ENCODE results near the gene KRTAP9-4. TPM values are rescaled to one million over a fixed set of nuclear protein-coding genes. Genes with fewer than 3 reads are reported as not detected.

KRTAP9-4 gene
- total and polyA plus RNA-seq, 11 donors, result not detected

GRCh38 chr17:41256291-41256685 lies 6.8 kb downstream of the KRTAP9-4 start:
- H3K4me3 ChIP-seq, result no peak overlapping the region
- peaks cover 0 to 64% (median 12%) of the 10 kb centered on the region in 9 donors for H3K27me3 ChIP-seq
- ATAC-seq (no peak), DNase-seq (no peak)
- H3K36me3 ChIP-seq, result no peaks in the 10 kb centered on the region
- WGBS, 4 donors, result 90 to 100% (median 95%) methylated on average over 1 of the region's 1 CpG
- H3K4me1 ChIP-seq, result no peaks in the 10 kb centered on the region
- intact Hi-C loops (cut with DNase I), result no loop called here
- TF ChIP-seq CTCF (IDR thresholded peaks at IDR 0.05), result no peak
- TF ChIP-seq POLR2A (IDR thresholded peaks at IDR 0.05), result no peak
- no peaks in the 10 kb centered on the region for H3K9me3 ChIP-seq
- no peak overlapping the region for H3K27ac ChIP-seq

- TF ChIP-seq POLR2A (IDR thresholded peaks at IDR 0.05) (no peak), CTCF (IDR thresholded peaks at IDR 0.05) (no peak)
- H3K4me3 ChIP-seq, result no peak overlapping the region
- H3K27me3 ChIP-seq, result peaks cover 0 to 46% (median 12%) of the 10 kb centered on the region in 9 donors
- H3K27ac ChIP-seq, result no peak overlapping the region
- H3K4me1 ChIP-seq, result no peaks in the 10 kb centered on the region
- DNase-seq, result no peak
- intact Hi-C loops (cut with DNase I), result no loop called here
- no peaks in the 10 kb centered on the region for H3K9me3 ChIP-seq
- no peak for ATAC-seq
- H3K36me3 ChIP-seq, result no peaks in the 10 kb centered on the region
Observed at GRCh38 chr17:41258406-41258805, 8.9 kb downstream of the KRTAP9-4 start.

GRCh38 chr17:41263212-41263611 lies 13.7 kb downstream of the KRTAP9-4 start:
- Histone ChIP-seq H3K36me3 (no peaks in the 10 kb centered on the region), H3K9me3 (no peaks in the 10 kb centered on the region), H3K4me3 (no peak overlapping the region), H3K4me1 (no peaks in the 10 kb centered on the region), H3K27ac (no peak overlapping the region), H3K27me3 (peaks cover 0 to 26% (median 12%) of the 10 kb centered on the region in 9 donors)
- intact Hi-C loops (cut with DNase I), result loop anchor here in 1 of 10 donors (2.0 to 10.0 kb wide), 2 partner anchors 14 to 62 kb away; no protein-coding TSS in a partner anchor
- WGBS, 4 donors, result 82 to 86% (median 84%) methylated on average over 2 of the region's 2 CpGs
- no peak for ATAC-seq
- TF ChIP-seq CTCF (IDR thresholded peaks at IDR 0.05) (no peak), POLR2A (IDR thresholded peaks at IDR 0.05) (no peak)
- no peak for DNase-seq

- 72 to 77% (median 76%) methylated on average over 3 of the region's 3 CpGs for WGBS, 4 donors
Observed at GRCh38 chr17:41264599-41264998, 15.1 kb downstream of the KRTAP9-4 start.

More at GRCh38 chr17:41264599-41264998, 15.1 kb downstream of the KRTAP9-4 start:
- DNase-seq, result no peak
- no peaks in the 10 kb centered on the region for H3K9me3 ChIP-seq
- no peak overlapping the region for H3K27ac ChIP-seq
- H3K27me3 ChIP-seq, result peaks cover 0 to 15% (median 2%) of the 10 kb centered on the region in 9 donors
- H3K36me3 ChIP-seq, result no peaks in the 10 kb centered on the region
- no peak overlapping the region for H3K4me3 ChIP-seq
- TF ChIP-seq POLR2A (IDR thresholded peaks at IDR 0.05) (no peak), CTCF (IDR thresholded peaks at IDR 0.05) (no peak)
- ATAC-seq, result no peak
- H3K4me1 ChIP-seq, result no peaks in the 10 kb centered on the region
- intact Hi-C loops (cut with DNase I), result loop anchor here in 2 of 10 donors (2.0 to 10.0 kb wide), 2 partner anchors 16 to 60 kb away; no protein-coding TSS in a partner anchor

Data from heart left ventricle (tissue), 16 donors.